SU-DHL-6 (cell line): Measurements from ENCODE around the gene SLC43A2.

ENCODE experiments used
- H2AFZ ChIP-seq: fragments of 200-600 bp; sonication (generic); 2 replicates; pipeline ENCODE4 v1.6.1; 2014; ENCODE audit warnings: low read depth, mild to moderate bottlenecking, moderate library complexity, mixed read lengths, antibody characterized with exemption, low read length; ENCODE audit not compliant: severe bottlenecking
- H3F3A ChIP-seq: fragments of 200-600 bp; shearing (Covaris generic); 2 replicates; pipeline ENCODE4 v1.6.0; 2016; ENCODE audit warnings: antibody characterized with exemption, mild to moderate bottlenecking; ENCODE audit not compliant: insufficient read depth
- H3K27ac ChIP-seq: fragments of 200-600 bp; sonication (generic); 2 replicates; pipeline ENCODE4 v1.5.1; 2016; ENCODE audit warnings: low read depth, mild to moderate bottlenecking, low read length, moderate library complexity, mixed read lengths
- H3K27me3 ChIP-seq: fragments of 200-600 bp; sonication (generic), shearing (Covaris generic); 2 replicates; pipeline ENCODE4 v1.6.0; 2014; ENCODE audit warnings: mild to moderate bottlenecking, low read length
- H3K36me3 ChIP-seq: fragments of 200-600 bp; sonication (generic); 2 replicates; pipeline ENCODE4 v1.6.1; 2014; ENCODE audit warnings: mild to moderate bottlenecking, low read length, mixed read lengths
- H3K4me2 ChIP-seq: fragments of 300-600, 200-600 bp; shearing (Covaris generic), sonication (generic); 2 replicates; pipeline ENCODE4 v1.6.0; 2014; ENCODE audit warnings: low read length, low read depth, mild to moderate bottlenecking; ENCODE audit not compliant: poor library complexity, severe bottlenecking
- H3K4me3 ChIP-seq: fragments of 200-600 bp; sonication (generic); 2 replicates; pipeline ENCODE4 v1.5.1; 2014; ENCODE audit warnings: antibody characterized with exemption, low read length, mild to moderate bottlenecking, mixed read lengths; ENCODE audit not compliant: insufficient read depth, poor library complexity, severe bottlenecking
- H3K79me2 ChIP-seq: fragments of 200-600 bp; sonication (generic); 2 replicates; pipeline ENCODE4 v1.6.1; 2014; ENCODE audit warnings: mild to moderate bottlenecking, low read length, moderate library complexity; ENCODE audit not compliant: insufficient read depth
- H3K9ac ChIP-seq: fragments of 200-600 bp; sonication (generic); 2 replicates; pipeline ENCODE4 v1.7.0; 2014; ENCODE audit warnings: mild to moderate bottlenecking, low read length
- H3K9me2 ChIP-seq: fragments of 200-600 bp; sonication (generic); replicated peaks from 2 replicates; pipeline ENCODE4 v1.6.1; 2014; ENCODE audit warnings: low read length; ENCODE audit not compliant: insufficient read depth
- H3K9me3 ChIP-seq: fragments of 200-600 bp; sonication (generic); 2 replicates; pipeline ENCODE4 v1.6.1; 2014; ENCODE audit warnings: low read length, mixed read lengths; ENCODE audit not compliant: insufficient read depth
- H4K20me1 ChIP-seq: fragments of 200-600 bp; sonication (generic); 2 replicates; pipeline ENCODE4 v1.6.1; 2014; ENCODE audit warnings: low read depth, mild to moderate bottlenecking, antibody characterized with exemption, low read length, moderate library complexity, mixed read lengths
- EZH2phosphoT487 ChIP-seq: fragments of 200-600 bp; sonication (generic), shearing (Covaris generic); conservative IDR thresholded peaks from 2 replicates; pipeline ENCODE4 v1.6.1; 2018; ENCODE audit warnings: mild to moderate bottlenecking, antibody characterized with exemption, low read length, moderate library complexity, mixed read lengths
- TF ChIP-seq, protein P1 (sequence below): fragments of 200-600 bp; sonication (generic); IDR thresholded peaks from one replicate; pipeline ENCODE4 v1.5.1; 2017; ENCODE audit warnings: antibody characterized with exemption, mild to moderate bottlenecking, low read length, moderate library complexity; ENCODE audit not compliant: insufficient read depth, poor library complexity, severe bottlenecking

SLC43A2 gene

DNA sequence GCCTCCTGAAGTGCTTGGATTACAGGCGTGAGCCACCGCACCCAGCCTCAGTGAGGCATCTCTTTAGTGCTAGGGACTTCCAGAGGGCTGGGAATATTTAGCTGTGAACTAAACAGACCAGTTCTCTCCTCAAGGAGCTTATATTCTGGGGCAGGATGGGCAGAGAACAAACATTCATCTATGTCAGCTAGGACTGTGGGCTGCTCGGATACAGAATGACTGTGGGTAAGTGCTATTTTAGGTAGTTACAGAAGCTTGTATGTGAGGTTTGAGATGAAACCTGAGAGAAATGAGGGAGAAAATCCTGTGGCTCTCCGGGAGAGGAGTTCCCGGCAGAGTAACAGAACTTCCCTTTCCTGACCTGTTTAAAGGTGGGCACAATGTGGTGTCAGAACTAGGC is 106.0 kb downstream of the SLC43A2 start:
- H4K20me1 ChIP-seq: no peaks in the 10 kb centered on the region
- H3K9me3 ChIP-seq: no peaks in the 10 kb centered on the region
- no peak overlapping the region for H3K27ac ChIP-seq
- H3K9me2 ChIP-seq: no peaks in the 10 kb centered on the region
- H3F3A ChIP-seq: peaks cover 8% of the 10 kb centered on the region
- H3K4me3 ChIP-seq: no peak overlapping the region
- no peak overlapping the region for H2AFZ ChIP-seq
- H3K27me3 ChIP-seq: no peaks in the 10 kb centered on the region
- H3K79me2 ChIP-seq: 0 out of 2 replicates have a peak, but pooled peaks cover 2% of the 10 kb centered on the region
- no peak overlapping the region for H3K4me2 ChIP-seq
- no peak overlapping the region for H3K9ac ChIP-seq
- H3K36me3 ChIP-seq: no peaks in the 10 kb centered on the region
- TF ChIP-seq EZH2phosphoT487: no peak
- TF ChIP-seq, protein P1, sequence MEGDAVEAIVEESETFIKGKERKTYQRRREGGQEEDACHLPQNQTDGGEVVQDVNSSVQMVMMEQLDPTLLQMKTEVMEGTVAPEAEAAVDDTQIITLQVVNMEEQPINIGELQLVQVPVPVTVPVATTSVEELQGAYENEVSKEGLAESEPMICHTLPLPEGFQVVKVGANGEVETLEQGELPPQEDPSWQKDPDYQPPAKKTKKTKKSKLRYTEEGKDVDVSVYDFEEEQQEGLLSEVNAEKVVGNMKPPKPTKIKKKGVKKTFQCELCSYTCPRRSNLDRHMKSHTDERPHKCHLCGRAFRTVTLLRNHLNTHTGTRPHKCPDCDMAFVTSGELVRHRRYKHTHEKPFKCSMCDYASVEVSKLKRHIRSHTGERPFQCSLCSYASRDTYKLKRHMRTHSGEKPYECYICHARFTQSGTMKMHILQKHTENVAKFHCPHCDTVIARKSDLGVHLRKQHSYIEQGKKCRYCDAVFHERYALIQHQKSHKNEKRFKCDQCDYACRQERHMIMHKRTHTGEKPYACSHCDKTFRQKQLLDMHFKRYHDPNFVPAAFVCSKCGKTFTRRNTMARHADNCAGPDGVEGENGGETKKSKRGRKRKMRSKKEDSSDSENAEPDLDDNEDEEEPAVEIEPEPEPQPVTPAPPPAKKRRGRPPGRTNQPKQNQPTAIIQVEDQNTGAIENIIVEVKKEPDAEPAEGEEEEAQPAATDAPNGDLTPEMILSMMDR: no peak

DNA sequence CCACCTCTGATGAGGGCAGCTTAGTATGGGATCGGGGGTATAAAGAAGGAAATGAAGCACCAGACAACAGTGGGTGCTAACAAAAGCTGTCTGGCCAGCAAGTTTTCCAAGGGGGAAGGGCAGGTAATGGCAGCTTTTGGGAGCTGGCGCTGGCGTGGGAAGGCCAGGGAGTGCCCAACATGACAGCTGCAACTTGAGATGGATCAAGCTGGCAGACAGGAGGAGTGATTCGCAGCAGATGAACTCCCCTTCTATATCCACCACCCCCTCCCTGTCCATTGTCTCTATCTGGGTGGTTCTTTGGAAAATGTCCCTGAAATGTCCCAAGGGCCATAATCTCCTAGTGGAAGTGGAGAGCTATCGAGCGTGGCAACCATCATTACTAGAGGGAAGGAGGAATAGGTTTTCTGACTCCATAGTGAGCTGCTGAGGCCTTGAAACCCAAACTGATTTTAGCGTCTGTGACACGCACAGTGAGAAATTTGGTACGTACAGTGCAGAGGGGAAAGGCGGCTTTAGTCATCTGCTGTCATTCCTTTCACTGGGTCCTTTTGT is 107.5 kb downstream of the SLC43A2 start:
- no peaks in the 10 kb centered on the region for H3K27me3 ChIP-seq

DNA sequence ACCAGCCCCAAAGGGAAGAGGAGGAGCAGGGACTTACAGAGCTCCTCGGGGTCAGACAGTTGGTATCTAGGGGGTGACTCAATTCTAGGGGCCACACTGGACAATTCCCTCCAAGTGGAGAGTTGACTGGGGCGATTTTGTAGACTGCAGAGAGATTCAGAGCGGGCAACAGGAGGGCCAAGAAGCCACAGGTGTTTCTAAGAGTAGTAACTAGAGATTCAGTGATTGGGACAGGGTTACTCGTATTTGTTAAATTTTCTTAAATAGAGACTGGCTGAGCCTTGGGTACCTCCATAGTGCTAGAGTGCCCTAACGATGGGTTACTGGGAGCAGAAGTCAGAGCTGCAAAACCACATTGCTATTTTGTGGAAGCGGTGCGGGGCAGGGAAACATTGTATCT is 109.0 kb downstream of the SLC43A2 start:
- TF ChIP-seq EZH2phosphoT487: no peak
- TF ChIP-seq, protein P1: no peak
- Histone ChIP-seq H3K27ac (no peak overlapping the region), H4K20me1 (no peaks in the 10 kb centered on the region), H3K4me2 (no peak overlapping the region), H3K79me2 (peaks cover 17% of the 10 kb centered on the region; the same call in 1 of the 2 replicates), H3F3A (peaks cover 11% of the 10 kb centered on the region), H2AFZ (no peak overlapping the region), H3K9ac (no peak overlapping the region), H3K4me3 (no peak overlapping the region), H3K9me2 (no peaks in the 10 kb centered on the region), H3K9me3 (no peaks in the 10 kb centered on the region), H3K36me3 (no peaks in the 10 kb centered on the region), H3K27me3 (no peaks in the 10 kb centered on the region)

More for the DNA sequence above, 107.5 kb downstream of the SLC43A2 start:
- H2AFZ ChIP-seq: no peak overlapping the region
- H3K9ac ChIP-seq: no peak overlapping the region
- H3K79me2 ChIP-seq: peaks cover 6% of the 10 kb centered on the region; the same call in 1 of the 2 replicates
- H3K36me3 ChIP-seq: no peaks in the 10 kb centered on the region
- no peaks in the 10 kb centered on the region for H3K9me2 ChIP-seq
- H3F3A ChIP-seq: peaks cover 11% of the 10 kb centered on the region
- no peak for TF ChIP-seq EZH2phosphoT487
- TF ChIP-seq, protein P1: no peak
- no peaks in the 10 kb centered on the region for H4K20me1 ChIP-seq
- H3K9me3 ChIP-seq: no peaks in the 10 kb centered on the region
- H3K4me2 ChIP-seq: no peak overlapping the region
- no peak overlapping the region for H3K27ac ChIP-seq
- H3K4me3 ChIP-seq: no peak overlapping the region
